ENCODE results near the gene RFX3.

Gene RFX3

DNA sequence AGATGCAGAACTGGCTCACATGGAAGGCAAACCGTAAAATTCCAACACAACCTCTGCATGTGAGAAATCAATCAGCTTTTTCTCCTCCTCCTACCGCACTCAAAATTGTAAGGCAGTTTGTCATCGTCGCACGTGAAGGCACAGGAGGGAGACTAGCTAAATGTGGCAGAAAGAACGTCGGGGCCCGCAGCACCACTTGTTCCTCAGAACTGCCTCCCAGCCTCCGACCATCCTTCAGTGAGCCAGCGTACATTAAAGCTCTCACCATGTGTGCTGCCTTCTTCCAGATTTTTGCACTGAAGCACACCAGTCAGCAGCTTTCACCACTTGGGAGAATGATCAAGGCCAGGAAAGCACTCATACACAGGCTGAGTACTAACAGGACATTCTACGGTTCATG lies 105.9 kb downstream of the RFX3 start:
- no peak for DNase-seq

DNA sequence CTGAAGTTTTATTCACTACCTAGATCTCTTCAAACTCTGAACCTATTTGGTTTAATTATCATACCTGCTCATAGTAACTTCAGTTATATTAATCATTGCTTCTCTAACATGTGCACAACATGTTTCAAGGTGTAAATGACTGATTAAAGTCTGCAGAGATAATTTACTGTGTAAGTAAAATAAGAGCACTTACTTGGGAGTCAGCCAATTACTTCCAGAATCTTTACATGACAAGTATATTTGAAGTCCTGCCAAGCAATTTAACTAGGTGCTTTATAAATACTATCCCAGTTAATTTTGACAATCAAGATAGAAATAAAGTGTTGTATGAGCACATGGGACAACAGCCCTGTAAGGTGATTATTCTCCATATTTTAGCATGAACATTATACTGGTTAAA lies 109.9 kb downstream of the RFX3 start:
- no peak for DNase-seq

GRCh38 chr9:3413984-3414383 lies 111.8 kb downstream of the RFX3 start:
- no peak for DNase-seq

DNA sequence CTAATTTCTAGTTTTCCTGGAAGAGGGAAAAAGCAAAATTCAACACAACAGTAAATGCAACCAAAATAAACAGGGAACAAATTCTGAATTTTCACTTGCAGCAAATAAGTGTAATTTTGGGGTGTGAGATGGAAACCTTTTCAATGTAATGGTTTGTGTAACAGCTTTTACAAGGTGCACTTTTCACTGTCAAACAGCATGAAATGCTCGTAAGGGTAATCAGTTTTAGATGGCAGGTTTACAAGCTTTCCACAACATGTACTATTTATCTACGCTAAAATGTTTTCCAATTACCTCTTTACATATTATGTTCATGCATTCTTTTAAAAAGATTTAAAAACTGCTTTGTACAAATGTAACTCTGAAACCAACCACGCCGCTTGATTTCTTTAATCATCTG lies 115.3 kb downstream of the RFX3 start:
- DNase-seq, result no peak

- no peak for DNase-seq
Observed at GRCh38 chr9:3409453-3409852, 116.3 kb downstream of the RFX3 start.

DNA sequence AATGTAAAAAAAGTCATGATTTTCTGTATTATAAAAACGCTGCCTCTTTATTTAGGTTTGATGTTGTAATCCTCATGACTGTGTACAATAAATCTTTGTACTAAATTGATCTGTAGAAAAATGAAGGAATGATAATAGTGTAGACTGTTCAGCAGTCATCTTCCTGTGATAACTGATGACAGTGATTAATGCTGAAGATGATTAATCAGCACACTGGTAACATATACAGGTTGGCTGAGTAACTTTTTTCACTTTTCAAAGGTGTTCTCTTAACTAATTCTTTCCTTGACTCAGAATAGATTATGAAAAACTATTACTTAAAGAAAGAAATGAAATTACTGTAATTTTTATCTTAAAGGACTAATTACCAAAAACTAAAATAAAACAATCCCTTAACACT lies 122.5 kb downstream of the RFX3 start:
- DNase-seq, result no peak

DNA sequence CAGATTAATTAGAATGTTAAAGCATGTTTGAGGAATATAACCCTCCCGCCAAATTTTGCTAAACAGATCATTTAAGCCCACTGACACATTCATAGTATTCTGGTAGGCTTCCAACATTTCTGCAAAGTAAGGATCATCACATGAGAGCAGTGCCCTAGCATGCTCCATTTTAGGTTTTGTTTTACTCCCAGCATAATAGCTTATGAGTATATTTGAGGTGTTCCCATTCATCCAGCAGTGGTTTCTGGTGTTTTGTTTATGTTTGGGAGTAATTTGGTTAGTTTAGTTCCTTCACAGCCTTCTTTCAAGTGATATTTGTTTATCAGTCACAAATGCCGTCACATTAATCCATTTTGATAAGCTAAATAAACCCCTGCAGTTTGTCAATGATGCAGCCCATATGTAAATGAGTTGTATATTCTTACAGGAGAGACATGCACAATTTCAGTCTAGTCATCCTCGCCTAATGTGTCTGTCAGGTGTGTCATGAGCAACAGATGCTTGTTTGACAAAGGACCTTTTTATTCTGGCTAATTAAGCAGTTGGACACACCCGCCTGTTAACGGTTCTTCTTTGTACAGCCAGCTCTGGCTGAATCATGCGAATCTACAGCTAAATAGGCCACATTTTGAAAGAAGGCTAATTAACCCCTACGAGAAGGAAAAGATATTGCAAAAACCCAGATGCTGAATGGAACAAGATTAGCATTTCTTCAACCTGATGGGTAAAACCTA lies 124.4 kb downstream of the RFX3 start:
- DNase-seq, result no peak

DNA sequence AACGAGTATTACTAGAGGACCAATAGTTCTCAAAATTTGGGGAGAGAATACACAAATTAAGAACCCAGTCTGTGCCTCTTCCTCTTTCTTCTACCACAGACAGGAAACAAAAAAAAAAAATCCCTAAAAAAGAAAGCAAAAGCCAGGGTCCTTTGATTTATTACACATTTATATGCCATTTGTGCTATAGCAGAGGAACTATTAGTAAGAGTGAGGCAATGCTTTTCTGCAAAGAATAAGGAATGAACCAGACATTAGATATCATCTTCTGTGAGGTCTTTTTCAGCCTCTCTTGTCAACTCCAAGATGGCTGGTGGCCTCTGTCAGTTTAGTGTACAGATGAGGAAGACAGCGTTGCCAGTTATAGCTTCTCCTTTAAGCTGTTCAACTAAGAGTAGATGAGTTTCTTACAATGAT lies 127.6 kb downstream of the RFX3 start:
- DNase-seq, result no peak

DNA sequence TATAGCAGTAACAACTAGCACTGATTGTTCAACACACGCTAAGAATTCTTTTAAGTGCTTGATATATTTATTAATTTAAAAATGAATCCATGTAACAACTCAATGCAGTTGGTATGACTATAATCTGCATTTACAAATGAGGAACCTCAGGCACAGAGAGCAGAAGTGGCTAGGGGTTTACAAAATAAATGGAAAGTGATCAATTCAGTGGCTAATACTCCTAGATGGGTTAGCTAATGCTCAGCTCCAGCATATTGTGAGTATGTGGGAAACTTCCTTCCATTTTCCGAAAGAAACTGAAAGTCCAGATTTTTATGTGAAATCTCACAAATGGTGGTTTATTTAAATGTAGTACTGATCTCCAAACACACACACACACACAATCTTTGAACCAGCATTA lies 128.0 kb downstream of the RFX3 start:
- DNase-seq, result no peak

GRCh38 chr9:3391414-3391813 lies 134.4 kb downstream of the RFX3 start:
- DNase-seq, result no peak

GRCh38 chr9:3386753-3387152 lies 139.0 kb downstream of the RFX3 start:
- no peak for DNase-seq

DNA sequence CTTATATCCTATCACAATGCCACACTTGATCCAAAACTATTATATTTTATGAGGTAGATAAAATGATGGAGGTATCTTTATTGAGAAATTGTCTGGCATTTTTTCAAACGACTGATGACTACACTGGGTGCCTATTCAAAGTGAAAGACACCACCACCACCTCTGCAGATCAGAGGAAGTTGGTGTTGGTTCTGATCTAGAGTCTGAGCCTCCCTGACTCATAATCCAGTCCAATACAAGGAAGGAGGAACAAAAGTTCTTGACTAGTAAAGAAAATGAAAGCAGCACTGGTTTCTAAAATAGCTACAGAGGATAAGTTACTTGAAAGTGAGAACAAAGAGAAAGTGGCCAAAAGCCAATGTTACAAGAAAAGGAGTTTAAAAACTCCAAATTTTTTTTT lies 139.9 kb downstream of the RFX3 start:
- DNase-seq, result no peak

- DNase-seq, result no peak
Observed at GRCh38 chr9:3371842-3372241, 154.0 kb downstream of the RFX3 start.

DNA sequence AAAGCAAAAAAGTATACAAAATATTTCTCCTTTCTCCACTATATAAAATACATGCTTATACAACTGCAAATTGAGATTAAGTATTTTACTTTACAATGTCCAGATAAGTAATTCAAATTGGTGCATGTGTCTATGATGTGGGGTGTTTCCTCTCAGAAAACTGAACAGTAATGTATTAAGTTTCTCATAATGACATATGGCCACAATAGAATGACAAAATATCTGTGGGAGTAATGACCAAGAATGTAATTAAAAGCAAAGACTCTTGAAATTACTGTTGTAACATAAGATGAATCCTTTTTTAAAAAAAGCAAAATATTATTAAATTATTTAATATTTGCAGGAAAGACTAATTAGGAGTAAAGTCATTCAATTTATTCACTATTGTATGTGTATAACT lies 155.1 kb downstream of the RFX3 start:
- DNase-seq, result no peak

DNA sequence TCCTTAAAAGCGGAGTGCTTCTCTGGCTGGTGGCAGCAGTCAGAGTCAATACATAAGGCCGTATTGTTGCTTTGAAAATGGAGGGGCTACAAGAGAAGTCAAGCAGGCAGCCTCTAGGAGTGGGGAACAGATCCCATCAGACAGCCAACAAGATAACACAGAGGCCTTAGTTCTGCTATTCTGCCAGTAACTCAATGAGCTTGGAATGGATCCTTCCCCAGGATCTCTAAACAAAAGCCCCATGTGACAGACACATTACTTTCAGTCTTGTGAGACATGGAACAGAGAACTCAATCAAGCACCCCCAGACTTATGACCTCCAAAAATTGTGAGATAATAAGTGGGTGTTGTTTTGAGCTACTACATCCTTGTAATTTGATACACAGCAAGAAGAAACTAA lies 158.6 kb downstream of the RFX3 start:
- no peak for DNase-seq

- no peak for DNase-seq
Observed at GRCh38 chr9:3361689-3362392, 164.0 kb downstream of the RFX3 start.

DNA sequence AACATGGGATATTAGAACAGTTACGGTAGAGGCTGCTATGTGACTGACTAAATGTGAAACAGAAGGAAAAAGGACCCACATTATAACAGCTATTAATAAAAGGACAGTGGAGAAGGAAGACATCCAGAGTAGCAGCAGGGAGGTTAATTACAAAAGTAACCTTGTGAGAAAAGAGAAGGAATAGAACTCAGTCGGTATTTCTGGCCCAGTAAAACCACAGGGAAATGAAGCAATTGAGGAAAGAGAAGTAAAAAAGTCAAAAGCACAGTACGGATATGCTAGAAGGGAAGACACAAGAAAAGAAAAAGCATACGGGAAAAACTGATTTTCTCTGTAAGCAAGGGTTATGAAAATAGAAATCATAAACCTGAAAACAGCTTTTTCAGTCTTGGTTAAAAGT lies 164.7 kb downstream of the RFX3 start:
- DNase-seq, result no peak

DNA sequence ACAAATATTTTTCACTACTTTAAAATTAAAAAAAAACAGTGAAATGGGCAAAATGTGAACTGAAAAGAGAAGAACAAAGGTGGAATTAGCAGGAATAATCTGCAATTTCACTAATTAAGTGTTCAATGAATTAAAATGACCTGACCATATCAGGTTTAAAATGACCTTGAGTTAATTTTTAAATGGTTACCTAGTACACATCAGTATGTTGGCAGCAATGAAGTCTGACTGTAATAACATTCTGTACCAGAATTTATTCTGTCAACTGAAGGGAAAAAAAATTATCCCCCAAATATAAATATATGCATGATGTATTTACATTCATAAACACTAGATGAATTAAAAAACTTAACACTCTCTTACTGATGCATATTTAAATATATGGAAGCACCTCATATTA lies 165.6 kb downstream of the RFX3 start:
- no peak for DNase-seq

DNA sequence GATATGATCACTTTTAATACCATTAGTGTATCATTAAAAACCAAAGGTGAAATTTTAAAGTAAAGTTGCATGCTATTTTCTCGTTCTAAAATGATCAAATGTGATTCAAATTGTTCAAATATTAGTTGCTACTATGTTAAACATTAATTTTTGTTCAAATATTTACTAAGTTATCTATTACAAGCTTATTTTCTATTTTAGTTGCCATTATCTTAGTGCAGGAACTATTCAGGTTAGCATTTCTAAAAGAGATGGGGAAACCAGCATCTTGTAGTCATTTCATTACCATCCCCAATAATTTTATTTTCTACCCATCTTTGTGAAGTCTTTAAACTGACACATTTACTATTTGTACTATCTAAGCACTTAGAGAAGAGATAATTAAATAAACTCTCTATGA lies 166.0 kb downstream of the RFX3 start:
- DNase-seq, result no peak

GRCh38 chr9:3359048-3359692 lies 166.6 kb downstream of the RFX3 start:
- DNase-seq, result no peak

- no peak for DNase-seq
Observed at GRCh38 chr9:3348169-3348568, 177.6 kb downstream of the RFX3 start.

- no peak for DNase-seq
Observed at GRCh38 chr9:3346549-3346948, 179.3 kb downstream of the RFX3 start.

- DNase-seq, result no peak
Observed at GRCh38 chr9:3343671-3344070, 182.1 kb downstream of the RFX3 start.

GRCh38 chr9:3342159-3342777 lies 183.5 kb downstream of the RFX3 start:
- no peak for DNase-seq
